Heart left ventricle (tissue), 16 donors: Measurements from ENCODE around the gene ASCL2. TPM values are rescaled to one million over a fixed set of nuclear protein-coding genes. Genes with fewer than 3 reads are reported as not detected.

Source experiments
- ATAC-seq, 4 donors: fragments of 200-7000 bp; cut with Tn5 transposase; one replicate each; pipeline ENCODE4 v1.9.1; 2020 to 2022; ENCODE audit warnings: moderate library complexity in 4 of 4, mild to moderate bottlenecking in 3 of 4, moderate number of reproducible peaks in 1 of 4
- DNase-seq, 5 donors: peaks; one replicate each; pipeline ENCODE4 v3.0.0-alpha.2; 2020
- H3K27ac ChIP-seq, 12 donors: fragments of 200-600 bp; sonication (generic) in 4 of 12; one replicate each; pipeline versions ENCODE4 v1.5.0 to v1.8.0; 2016 to 2022; ENCODE audit warnings: mild to moderate bottlenecking in 2 of 12
- H3K27me3 ChIP-seq, 9 donors: fragments of 200-600 bp; sonication (generic) in 2 of 9; one replicate each; pipeline versions ENCODE4 v1.5.1 to v1.8.0; 2016 to 2022; ENCODE audit warnings: mild to moderate bottlenecking in 3 of 9
- H3K36me3 ChIP-seq, 9 donors: fragments of 200-600 bp; sonication (generic) in 2 of 9; one replicate each; pipeline versions ENCODE4 v1.5.0 to v1.8.0; 2018 to 2022; ENCODE audit warnings: mild to moderate bottlenecking in 2 of 9
- H3K4me1 ChIP-seq, 12 donors: fragments of 200-600 bp; sonication (generic) in 4 of 12; one replicate each; pipeline versions ENCODE4 v1.5.0 to v1.8.0; 2016 to 2022; ENCODE audit warnings: mild to moderate bottlenecking in 3 of 12
- H3K4me3 ChIP-seq, 12 donors: fragments of 200-600 bp; sonication (generic) in 4 of 12; one replicate each; pipeline versions ENCODE4 v1.5.0 to v1.8.0; 2017 to 2022; ENCODE audit warnings: mild to moderate bottlenecking in 9 of 12, moderate library complexity in 4 of 12
- H3K9me3 ChIP-seq, 12 donors: fragments of 200-600 bp; sonication (generic) in 4 of 12; one replicate each; pipeline versions ENCODE4 v1.5.0 to v1.8.0; 2016 to 2022; ENCODE audit warnings: mild to moderate bottlenecking in 1 of 12
- CTCF ChIP-seq, 12 donors: fragments of 200-600 bp; sonication (generic) in 4 of 12; IDR thresholded peaks; one replicate each; pipeline versions ENCODE4 v1.5.0 to v1.8.0; 2018 to 2022; ENCODE audit warnings: antibody characterized with exemption in 12 of 12, mild to moderate bottlenecking in 5 of 12
- POLR2A ChIP-seq, 2 donors: fragments of 450-650 bp; IDR thresholded peaks; one replicate each; pipeline ENCODE4 v1.6.1; 2017; ENCODE audit warnings: antibody characterized with exemption in 2 of 2, mild to moderate bottlenecking in 2 of 2, moderate library complexity in 2 of 2
- WGBS, 4 donors: extraction: QIAGEN DNeasy Blood & Tissue Kit in 2 of 4; methylation state at CpG; one replicate each; pipeline versions ENCODE4 v1.1.5 to v1.1.7; 2013 to 2018; 5-methylcytosine and 5-hydroxymethylcytosine counted together
- intact Hi-C, 10 donors: fragments of 100-400 bp; cut with DNase I; formaldehyde crosslinking; loops; one replicate each; pipeline versions ENCODE4 v1.11.1 to v1.14.2; 2022
- polyA plus RNA-seq, 2 donors: library from polyadenylated mRNA; stranded (reverse); fragments of 200-250 nt; gene quantifications; one replicate each; pipeline ENCODE4 v1.2.3, GENCODE V29; 2013
- total RNA-seq, 9 donors: library from RNA; depleted of rRNA in 2 of 9; stranded (reverse); fragments of >200 nt in 2 of 9; fragmentation: NEBNext Ultra II Directional in 3 of 9; extraction: Animal tissue kit (Norgen Biotek cat#: 25700) in 3 of 9; gene quantifications; one replicate each; pipeline versions ENCODE4 v1.1.0 to v1.2.4, GENCODE V29; 2016 to 2023
- donor health status: ischemic (EF 13 %, LVEDD 7.1; RV severe dilation, severe dysfunction).
- donor health status: healthy with polysubstance abuse.
- donor health status: DM: no; HTN: yes; CAD: no.
- donor health status: DM: no; HTN: no; CAD: no.
- donor health status: ischemic (EF 25% LVEDD 6.9; RV normal size, moderate dysfunction).
- donor health status: ischemic (EF 25% LVEDD 5.7; RV mildly dilated, moderate dysfunction).
- donor health status: healthy.
- donor health status: DM: yes; HTN: yes; CAD: no.
- donor health status: ischemic (EF 35%, LVEDD 5.7; RV mildly dilated, moderate dysfunction).
- donor health status: nonischemic (EF 11% LVEDD 7.7; RV severe dilation, severe dysfunction).
- donor health status: DM: yes; HTN: yes; CAD: no.
- donor health status: PGD.
- donor health status: ischemic (EF 29% LVEDD 5.4; RV normal size, mild dysfunction).
- donor health status: nonischemic (EF 23%, LVEDD 6.1; RV moderate dilation, normal function).

ASCL2 gene
- total and polyA plus RNA-seq, 11 donors, result 0.07 to 2.3 (median 0.43) TPM; not detected in 7

DNA sequence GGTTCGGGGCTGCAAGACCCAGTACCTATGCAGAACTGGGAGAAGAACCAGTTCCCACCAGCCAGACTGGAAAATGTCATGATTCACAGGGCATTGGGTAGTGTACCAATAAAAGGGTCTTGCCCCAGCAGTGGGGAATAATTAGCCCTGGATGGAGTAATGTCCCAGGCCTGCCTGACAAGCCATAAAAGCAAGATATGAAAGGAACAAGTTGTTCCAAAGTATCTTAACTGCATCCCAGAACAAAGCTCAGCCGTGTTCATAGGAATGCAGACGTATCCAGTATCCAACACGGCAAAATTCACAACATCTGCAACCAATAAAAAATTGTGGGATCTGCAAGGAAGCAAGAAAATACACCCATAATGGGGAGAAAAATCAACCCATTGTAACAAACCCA lies 47.9 kb downstream of the ASCL2 start:
- H3K4me1 ChIP-seq, result no peaks in the 10 kb centered on the region
- peaks cover 0 to 17% (median 0%) of the 10 kb centered on the region in 12 donors for H3K9me3 ChIP-seq
- ATAC-seq, result no peak
- H3K27me3 ChIP-seq, result peaks cover 0 to 4% (median 0%) of the 10 kb centered on the region in 9 donors
- DNase-seq, result no peak
- no peaks in the 10 kb centered on the region for H3K36me3 ChIP-seq
- intact Hi-C loops, result no loop called here
- no peak overlapping the region for H3K27ac ChIP-seq
- TF ChIP-seq CTCF (IDR thresholded peaks at IDR 0.05) (no peak), POLR2A (IDR thresholded peaks at IDR 0.05) (no peak)
- H3K4me3 ChIP-seq, result no peak overlapping the region
- 67 to 83% (median 78%) methylated on average over 4 of the region's 4 CpGs for WGBS, 4 donors

GRCh38 chr11:2221591-2221990 lies 48.8 kb downstream of the ASCL2 start:
- no peaks in the 10 kb centered on the region for H3K4me1 ChIP-seq
- H3K36me3 ChIP-seq, result no peaks in the 10 kb centered on the region
- H3K4me3 ChIP-seq, result no peak overlapping the region
- TF ChIP-seq CTCF (IDR thresholded peaks at IDR 0.05) (no peak), POLR2A (IDR thresholded peaks at IDR 0.05) (no peak)
- WGBS, 4 donors, result 81 to 89% (median 87%) methylated on average over 1 of the region's 1 CpG
- intact Hi-C loops, result no loop called here
- ATAC-seq (no peak), DNase-seq (no peak)
- H3K9me3 ChIP-seq, result peaks cover 0 to 14% (median 0%) of the 10 kb centered on the region in 12 donors
- H3K27ac ChIP-seq, result no peak overlapping the region
- H3K27me3 ChIP-seq, result peaks cover 0 to 7% (median 0%) of the 10 kb centered on the region in 9 donors

GRCh38 chr11:2221024-2221423 lies 49.4 kb downstream of the ASCL2 start:
- Histone ChIP-seq H3K36me3 (no peaks in the 10 kb centered on the region), H3K4me3 (no peak overlapping the region), H3K27ac (no peak overlapping the region), H3K4me1 (no peaks in the 10 kb centered on the region), H3K27me3 (peaks cover 0 to 13% (median 0%) of the 10 kb centered on the region in 9 donors), H3K9me3 (peaks cover 0 to 14% (median 0%) of the 10 kb centered on the region in 12 donors)
- 62 to 79% (median 70%) methylated on average over 1 of the region's 1 CpG for WGBS, 4 donors
- DNase-seq, result no peak
- intact Hi-C loops, result no loop called here
- ATAC-seq, result no peak
- no peak for TF ChIP-seq POLR2A (IDR thresholded peaks at IDR 0.05)
- no peak for TF ChIP-seq CTCF (IDR thresholded peaks at IDR 0.05)

DNA sequence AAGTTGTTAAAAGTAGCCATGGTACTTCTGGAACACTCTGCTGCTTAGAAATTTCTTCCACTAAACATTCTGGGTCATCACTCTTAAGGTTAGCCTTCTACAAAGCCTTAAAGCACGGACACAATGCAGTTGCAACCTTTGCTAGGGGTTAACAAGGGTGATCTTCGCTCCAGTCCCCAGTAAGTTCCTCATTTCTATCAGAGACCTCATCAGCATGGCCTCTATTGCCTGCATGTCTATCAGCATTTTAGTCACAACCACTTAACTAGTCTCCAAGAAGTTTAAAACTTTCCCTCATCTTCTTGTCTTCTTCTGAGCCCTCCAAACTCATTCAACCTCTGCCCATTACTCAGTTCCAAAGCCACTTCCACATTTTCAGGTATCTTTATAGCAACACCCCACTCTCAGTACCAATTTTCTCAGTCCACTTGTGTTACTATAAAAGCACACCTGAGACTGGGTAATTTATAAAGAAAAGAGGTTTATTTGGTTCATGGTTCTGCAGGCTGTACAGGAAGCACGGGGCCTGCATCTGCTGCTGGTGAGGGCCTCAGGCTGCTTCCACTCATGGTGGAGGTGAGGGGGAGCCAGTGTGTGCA lies 50.1 kb downstream of the ASCL2 start:
- H3K27me3 ChIP-seq, result peaks cover 0 to 15% (median 0%) of the 10 kb centered on the region in 9 donors
- peaks cover 0 to 14% (median 0%) of the 10 kb centered on the region in 12 donors for H3K9me3 ChIP-seq
- WGBS, 4 donors, result 69 to 74% (median 71%) methylated on average over 3 of the region's 3 CpGs
- H3K4me1 ChIP-seq, result no peaks in the 10 kb centered on the region
- intact Hi-C loops, result no loop called here
- no peak for TF ChIP-seq POLR2A (IDR thresholded peaks at IDR 0.05)
- no peak for TF ChIP-seq CTCF (IDR thresholded peaks at IDR 0.05)
- no peak overlapping the region for H3K27ac ChIP-seq
- no peak for DNase-seq
- no peak overlapping the region for H3K4me3 ChIP-seq
- H3K36me3 ChIP-seq, result no peaks in the 10 kb centered on the region
- no peak for ATAC-seq
